Fibroblast of mammary gland (primary cell): Measurements from ENCODE around the gene TCF7L1.

Experiments
- DNase-seq: peaks from one replicate; pipeline ENCODE4 v3.0.0-alpha.2; 2010; ENCODE audit warnings: low read depth
- H3K4me3 ChIP-seq: 2 replicates; pipeline ENCODE4 v1.5.1; 2011; ENCODE audit warnings: low read depth, mild to moderate bottlenecking, low read length, moderate library complexity; ENCODE audit not compliant: control insufficient read depth
- TF ChIP-seq, protein P1 (sequence below): conservative IDR thresholded peaks from 2 replicates; pipeline ENCODE4 v1.5.1; 2011; ENCODE audit warnings: low read depth, low read length, inconsistent platforms; ENCODE audit not compliant: control insufficient read depth, insufficient read depth

Gene TCF7L1

GRCh38 chr2:85184990-85185389, 51.8 kb downstream of the TCF7L1 start:
- DNase-seq: no peak
- no peak overlapping the region for H3K4me3 ChIP-seq
- TF ChIP-seq, protein P1, sequence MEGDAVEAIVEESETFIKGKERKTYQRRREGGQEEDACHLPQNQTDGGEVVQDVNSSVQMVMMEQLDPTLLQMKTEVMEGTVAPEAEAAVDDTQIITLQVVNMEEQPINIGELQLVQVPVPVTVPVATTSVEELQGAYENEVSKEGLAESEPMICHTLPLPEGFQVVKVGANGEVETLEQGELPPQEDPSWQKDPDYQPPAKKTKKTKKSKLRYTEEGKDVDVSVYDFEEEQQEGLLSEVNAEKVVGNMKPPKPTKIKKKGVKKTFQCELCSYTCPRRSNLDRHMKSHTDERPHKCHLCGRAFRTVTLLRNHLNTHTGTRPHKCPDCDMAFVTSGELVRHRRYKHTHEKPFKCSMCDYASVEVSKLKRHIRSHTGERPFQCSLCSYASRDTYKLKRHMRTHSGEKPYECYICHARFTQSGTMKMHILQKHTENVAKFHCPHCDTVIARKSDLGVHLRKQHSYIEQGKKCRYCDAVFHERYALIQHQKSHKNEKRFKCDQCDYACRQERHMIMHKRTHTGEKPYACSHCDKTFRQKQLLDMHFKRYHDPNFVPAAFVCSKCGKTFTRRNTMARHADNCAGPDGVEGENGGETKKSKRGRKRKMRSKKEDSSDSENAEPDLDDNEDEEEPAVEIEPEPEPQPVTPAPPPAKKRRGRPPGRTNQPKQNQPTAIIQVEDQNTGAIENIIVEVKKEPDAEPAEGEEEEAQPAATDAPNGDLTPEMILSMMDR: no peak

- H3K4me3 ChIP-seq: no peak overlapping the region
- DNase-seq: no peak
- TF ChIP-seq, protein P1: no peak
These were observed 52.3 kb downstream of the TCF7L1 start for GRCh38 chr2:85185431-85185940.

DNA sequence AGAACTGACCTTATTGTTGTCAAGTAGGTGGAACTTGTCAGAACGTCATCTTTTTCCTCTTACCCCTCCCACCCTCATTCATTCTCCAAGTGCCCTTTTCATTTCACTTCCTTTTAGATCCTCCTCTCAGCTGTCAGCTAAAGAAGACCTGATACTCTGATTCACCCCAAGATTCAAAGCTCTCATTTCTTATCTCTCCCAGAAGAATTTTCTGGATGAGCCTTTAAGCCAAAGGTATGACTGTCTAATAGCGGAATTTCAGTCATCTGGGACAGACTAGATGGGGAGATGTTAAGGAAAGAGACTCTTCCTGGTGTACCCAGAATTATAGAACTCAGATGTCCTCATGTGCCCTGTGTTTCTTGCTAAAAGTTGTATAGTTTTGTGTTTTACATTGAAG, 53.9 kb downstream of the TCF7L1 start:
- TF ChIP-seq, protein P1: no peak
- no peak for DNase-seq
- H3K4me3 ChIP-seq: no peak overlapping the region

DNA sequence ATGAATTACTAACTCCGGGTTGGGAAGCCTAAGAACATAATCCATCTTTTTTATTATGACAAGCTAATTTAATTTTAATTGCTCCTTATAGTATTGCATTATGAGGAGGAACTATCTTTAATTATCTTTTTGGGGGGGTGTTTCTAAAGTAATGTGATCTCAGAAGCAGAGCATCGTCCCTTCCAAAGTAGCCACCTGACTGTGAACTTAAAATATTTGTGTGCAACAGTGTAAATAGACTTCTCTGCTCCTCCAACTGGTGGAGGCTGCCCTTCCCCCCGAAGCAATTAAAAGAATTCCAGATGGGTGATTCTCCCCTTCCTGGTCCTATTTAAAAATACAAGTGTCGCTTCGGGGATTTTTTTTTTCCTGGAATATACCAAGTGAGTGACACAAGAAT, 55.7 kb downstream of the TCF7L1 start:
- TF ChIP-seq, protein P1: no peak
- H3K4me3 ChIP-seq: no peak overlapping the region
- DNase-seq: no peak

- no peak for DNase-seq
- TF ChIP-seq, protein P1: no peak
- H3K4me3 ChIP-seq: no peak overlapping the region
These were observed 56.5 kb downstream of the TCF7L1 start for GRCh38 chr2:85189606-85190270.

GRCh38 chr2:85191157-85191556, 58.0 kb downstream of the TCF7L1 start:
- DNase-seq: no peak
- TF ChIP-seq, protein P1: no peak
- no peak overlapping the region for H3K4me3 ChIP-seq
